ENCODE data around the gene GATB.

DNA sequence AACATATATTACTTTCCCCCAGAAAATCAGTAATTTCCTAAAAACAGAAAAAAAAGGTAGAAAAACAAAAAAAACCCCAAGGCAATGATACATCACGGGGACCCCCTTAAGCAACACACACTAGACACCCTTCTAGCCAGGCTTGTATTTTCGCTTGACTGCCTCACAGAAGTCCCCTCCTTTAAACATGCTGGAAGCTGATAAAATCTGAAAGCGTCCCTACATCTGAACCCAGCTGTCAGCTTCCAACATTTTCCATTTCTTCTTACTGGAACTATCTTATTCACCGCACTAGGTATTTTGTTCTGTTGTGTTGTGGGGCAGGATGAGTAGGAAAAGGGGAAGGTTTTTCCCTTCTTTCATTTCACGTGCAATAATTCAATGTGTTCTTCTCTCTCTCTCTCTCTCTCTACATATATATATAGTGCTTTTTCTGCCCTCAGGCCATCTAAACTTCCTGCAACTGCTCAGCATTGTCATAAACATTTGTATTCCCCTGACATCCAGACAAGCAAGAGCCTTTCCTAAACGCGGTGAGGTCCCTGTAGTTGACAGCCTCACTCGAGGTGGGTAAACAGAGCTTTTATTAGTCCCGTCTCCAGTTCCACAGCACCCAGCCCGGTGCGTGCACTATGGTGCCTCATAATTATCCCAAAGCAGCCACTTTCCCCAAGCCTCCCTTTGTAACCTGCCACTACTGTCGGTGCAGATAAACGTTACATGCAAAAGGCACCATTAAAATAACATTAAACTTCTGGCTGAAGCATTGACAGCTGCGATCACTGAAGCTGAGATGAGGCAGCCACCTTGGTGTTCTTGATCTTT, 82.5 kb downstream of the GATB start:
- no peak for TF ChIP-seq EZH2 (IDR thresholded peaks at IDR 0.05)
- no peak for TF ChIP-seq POLR2AphosphoS5 (IDR thresholded peaks at IDR 0.05; ENCODE audit: borderline replicate concordance, low read depth, low read length)
- TF ChIP-seq FOXP2 (optimal IDR thresholded peaks at IDR 0.05; ENCODE audit: control extremely low read depth, extremely low read length, insufficient read depth) = no peak
